ENCODE measurements around the gene FNDC7.

FNDC7 gene

DNA sequence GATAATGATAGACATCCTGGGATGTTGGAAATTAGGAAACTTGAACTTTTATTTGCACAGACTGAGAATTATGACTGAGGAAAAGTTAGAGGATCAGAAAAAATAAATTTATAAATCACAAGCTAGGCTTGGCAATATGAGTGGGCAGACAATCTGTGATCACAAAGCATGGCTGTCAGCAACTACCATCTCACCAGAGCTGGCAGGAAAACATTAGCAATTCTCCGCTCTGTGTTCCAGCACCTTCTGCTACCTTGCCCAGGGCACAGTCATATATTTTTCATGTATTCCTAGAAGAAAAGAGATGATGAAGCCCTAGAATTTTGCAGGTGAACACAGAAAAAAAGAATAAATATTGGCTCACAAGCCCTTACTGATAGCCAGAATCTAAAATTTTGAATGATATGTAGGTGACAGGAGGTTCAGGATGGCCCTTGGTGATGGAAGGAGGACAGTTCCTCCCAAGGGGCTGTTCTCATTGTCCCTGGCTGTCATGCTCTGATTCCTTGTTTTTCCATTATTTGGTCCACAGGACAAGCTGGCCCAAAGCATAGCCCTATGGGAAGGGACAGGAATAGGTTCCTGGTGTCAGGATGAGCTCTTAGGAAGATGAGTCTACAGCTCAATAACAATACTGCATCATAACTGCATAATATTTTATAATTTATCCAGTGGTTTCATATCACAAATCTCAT, 21.6 kb downstream of the FNDC7 start:
- POLR2A ChIA-PET (ENCODE audit: low non-redundant PET), result no interaction called here

GRCh38 chr1:108742253-108742652, 29.5 kb downstream of the FNDC7 start:
- TF ChIP-seq, protein P1, sequence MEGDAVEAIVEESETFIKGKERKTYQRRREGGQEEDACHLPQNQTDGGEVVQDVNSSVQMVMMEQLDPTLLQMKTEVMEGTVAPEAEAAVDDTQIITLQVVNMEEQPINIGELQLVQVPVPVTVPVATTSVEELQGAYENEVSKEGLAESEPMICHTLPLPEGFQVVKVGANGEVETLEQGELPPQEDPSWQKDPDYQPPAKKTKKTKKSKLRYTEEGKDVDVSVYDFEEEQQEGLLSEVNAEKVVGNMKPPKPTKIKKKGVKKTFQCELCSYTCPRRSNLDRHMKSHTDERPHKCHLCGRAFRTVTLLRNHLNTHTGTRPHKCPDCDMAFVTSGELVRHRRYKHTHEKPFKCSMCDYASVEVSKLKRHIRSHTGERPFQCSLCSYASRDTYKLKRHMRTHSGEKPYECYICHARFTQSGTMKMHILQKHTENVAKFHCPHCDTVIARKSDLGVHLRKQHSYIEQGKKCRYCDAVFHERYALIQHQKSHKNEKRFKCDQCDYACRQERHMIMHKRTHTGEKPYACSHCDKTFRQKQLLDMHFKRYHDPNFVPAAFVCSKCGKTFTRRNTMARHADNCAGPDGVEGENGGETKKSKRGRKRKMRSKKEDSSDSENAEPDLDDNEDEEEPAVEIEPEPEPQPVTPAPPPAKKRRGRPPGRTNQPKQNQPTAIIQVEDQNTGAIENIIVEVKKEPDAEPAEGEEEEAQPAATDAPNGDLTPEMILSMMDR (conservative IDR thresholded peaks at IDR 0.05; ENCODE audit: low read depth), result no peak
- no peak for DNase-seq (ENCODE audit: low spot score)
- H3K27ac ChIP-seq, result no peak overlapping the region
- ChIA-PET POLR2A (ENCODE audit: low non-redundant PET) (no interaction called here), CTCF (no interaction called here)

More for the DNA sequence above, 21.6 kb downstream of the FNDC7 start:
- DNase-seq (ENCODE audit: low spot score), result no peak
- TF ChIP-seq, protein P1 (conservative IDR thresholded peaks at IDR 0.05; ENCODE audit: low read depth), result no peak
- H3K27ac ChIP-seq, result no peak overlapping the region
- CTCF ChIA-PET, result no interaction called here

GRCh38 chr1:108745980-108746381, 33.3 kb downstream of the FNDC7 start:
- peak overlapping the region; percentile 96 for H3K27ac ChIP-seq
- TF ChIP-seq, protein P1 (conservative IDR thresholded peaks at IDR 0.05; ENCODE audit: low read depth), result no peak
- no peak for DNase-seq (ENCODE audit: low spot score)
- POLR2A ChIA-PET (ENCODE audit: low non-redundant PET), result no interaction called here
- CTCF ChIA-PET, result no interaction called here

GRCh38 chr1:108746382-108747170, 33.9 kb downstream of the FNDC7 start, which contains the start of gene STXBP3:
STXBP3 (plus strand) TSS chr1:108746674; CDS start chr1:108746738, 64 bp downstream.
- POLR2A ChIA-PET (ENCODE audit: low non-redundant PET), result interaction anchor here (1.0 kb wide), 1 partner anchor 54 kb away, joined by 7 read pairs; the partner anchor contains the start of gene PRPF38B
- CTCF ChIA-PET, result no interaction called here

DNA sequence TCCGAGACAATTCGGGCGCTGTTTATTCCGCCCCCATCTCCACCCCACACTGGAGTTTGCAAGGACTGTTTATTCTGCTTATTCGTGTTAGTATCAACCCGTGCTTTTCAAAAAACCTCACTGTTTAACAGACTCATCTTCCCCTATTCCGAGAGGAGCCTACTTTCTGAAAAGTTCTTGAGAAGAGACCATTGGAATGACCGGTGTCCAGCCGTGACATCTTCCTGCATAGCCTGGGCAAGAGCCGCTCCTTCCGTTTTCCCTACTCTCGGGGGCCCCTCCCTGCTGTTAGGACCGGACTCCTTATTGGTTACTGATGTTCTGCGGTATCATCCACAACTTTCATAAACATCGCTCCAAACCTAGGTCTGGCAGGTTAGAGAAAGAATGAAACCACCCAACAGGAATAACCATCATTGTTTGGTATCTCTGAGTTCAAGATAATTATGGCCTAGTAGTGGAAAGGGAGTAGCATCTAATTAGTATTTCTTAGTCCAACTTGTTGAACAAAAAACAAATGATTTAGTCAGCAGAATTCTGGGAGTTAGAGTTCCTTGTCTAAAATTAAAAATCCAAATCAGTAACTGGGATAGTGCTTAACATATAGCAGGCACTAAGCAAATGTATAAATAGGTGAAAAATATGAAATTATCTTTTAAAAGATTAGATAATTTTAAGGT, 34.6 kb downstream of the FNDC7 start:
- CTCF ChIA-PET, result no interaction called here
- POLR2A ChIA-PET (ENCODE audit: low non-redundant PET), result interaction anchor here (1.0 kb wide), 1 partner anchor 55 kb away, joined by 7 read pairs; the partner anchor contains the start of gene PRPF38B
- TF ChIP-seq, protein P1 (conservative IDR thresholded peaks at IDR 0.05; ENCODE audit: low read depth), result no peak
- peak overlapping the region; percentile 96 for H3K27ac ChIP-seq
- peak; percentile 85 for DNase-seq (ENCODE audit: low spot score)

More at GRCh38 chr1:108746382-108747170, 33.9 kb downstream of the FNDC7 start, which contains the start of gene STXBP3:
- peak within 1 kb of the TSS; percentile 96 for H3K27ac ChIP-seq
- TF ChIP-seq, protein P1 (conservative IDR thresholded peaks at IDR 0.05; ENCODE audit: low read depth), result peak; percentile 96
- DNase-seq (ENCODE audit: low spot score), result peak; percentile 96

DNA sequence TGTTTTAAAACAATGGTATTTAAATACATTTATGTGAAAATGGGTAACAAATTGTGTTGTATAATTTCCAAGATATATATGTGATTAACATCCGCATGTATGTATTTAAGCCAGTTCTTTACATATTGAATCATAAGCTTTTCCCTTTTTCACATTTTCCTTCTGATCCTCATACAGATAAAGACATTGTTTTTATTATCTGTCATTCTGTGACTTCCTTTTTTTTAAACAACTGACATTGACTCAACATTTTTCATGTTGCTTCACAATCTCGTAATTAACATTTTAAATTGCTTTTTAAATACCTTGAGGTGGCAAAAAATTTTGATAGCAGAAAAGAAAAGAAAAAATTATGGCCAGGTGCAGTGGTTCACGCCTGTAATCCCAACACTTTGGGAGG, 35.2 kb downstream of the FNDC7 start:
- TF ChIP-seq, protein P1 (conservative IDR thresholded peaks at IDR 0.05; ENCODE audit: low read depth), result no peak
- H3K27ac ChIP-seq, result no peak overlapping the region; the same call in 1 of the 2 replicates
- ChIA-PET POLR2A (ENCODE audit: low non-redundant PET) (no interaction called here), CTCF (no interaction called here)
- no peak for DNase-seq (ENCODE audit: low spot score)

Measured in RWPE1 (cell line).